ENCODE data around the gene SLC22A8.
A peak's percentile ranks its signal among the peaks of the same experiment; 100 is the strongest.

SLC22A8 gene

GRCh38 chr11:62994775-62995174, 20.9 kb downstream of the SLC22A8 start:
- no peaks in the 10 kb centered on the region for H3K9me3 ChIP-seq (ENCODE audit: control insufficient read depth in 5 of 5, low read length in 5 of 5)
- no peak overlapping the region for H3K27ac ChIP-seq (ENCODE audit: low read depth, low read length)
- no peaks in the 10 kb centered on the region for H3K36me3 ChIP-seq (ENCODE audit: control insufficient read depth in 5 of 5, insufficient read depth in 5 of 5, low read length in 5 of 5)
- no peak overlapping the region for H3K4me3 ChIP-seq (ENCODE audit: low read depth in 1 of 5, low read length in 5 of 5)
- no peak overlapping the region for H3K9ac ChIP-seq (ENCODE audit: low read length in 5 of 5)
- peaks cover 0 to 10% (median 0%) of the 10 kb centered on the region in 5 donors for H3K27me3 ChIP-seq (ENCODE audit: control insufficient read depth in 5 of 5, insufficient read depth in 4 of 5, low read length in 5 of 5)
- no peaks in the 10 kb centered on the region for H3K4me1 ChIP-seq (ENCODE audit: control insufficient read depth in 5 of 5, insufficient read depth in 5 of 5, low read length in 5 of 5)

- Histone ChIP-seq H3K27me3 (ENCODE audit: control insufficient read depth in 5 of 5, insufficient read depth in 4 of 5, low read length in 5 of 5) (peaks cover 0 to 7% (median 3%) of the 10 kb centered on the region in 5 donors), H3K9ac (ENCODE audit: low read length in 5 of 5) (no peak overlapping the region), H3K9me3 (ENCODE audit: control insufficient read depth in 5 of 5, low read length in 5 of 5) (no peaks in the 10 kb centered on the region), H3K4me3 (ENCODE audit: low read depth in 1 of 5, low read length in 5 of 5) (no peak overlapping the region), H3K4me1 (ENCODE audit: control insufficient read depth in 5 of 5, insufficient read depth in 5 of 5, low read length in 5 of 5) (peaks cover 0 to 6% (median 0%) of the 10 kb centered on the region in 5 donors), H3K27ac (ENCODE audit: low read depth, low read length) (no peak overlapping the region), H3K36me3 (ENCODE audit: control insufficient read depth in 5 of 5, insufficient read depth in 5 of 5, low read length in 5 of 5) (no peaks in the 10 kb centered on the region)
Measured at GRCh38 chr11:62988276-62988675, 27.4 kb downstream of the SLC22A8 start.

GRCh38 chr11:62985041-62985750, 30.4 kb downstream of the SLC22A8 start:
- Histone ChIP-seq H3K4me3 (ENCODE audit: low read depth in 1 of 5, low read length in 5 of 5) (no peak overlapping the region), H3K27ac (ENCODE audit: low read depth, low read length) (no peak overlapping the region), H3K9me3 (ENCODE audit: control insufficient read depth in 5 of 5, low read length in 5 of 5) (no peaks in the 10 kb centered on the region), H3K27me3 (ENCODE audit: control insufficient read depth in 5 of 5, insufficient read depth in 4 of 5, low read length in 5 of 5) (peaks cover 0 to 8% (median 2%) of the 10 kb centered on the region in 5 donors), H3K9ac (ENCODE audit: low read length in 5 of 5) (no peak overlapping the region), H3K36me3 (ENCODE audit: control insufficient read depth in 5 of 5, insufficient read depth in 5 of 5, low read length in 5 of 5) (no peaks in the 10 kb centered on the region), H3K4me1 (ENCODE audit: control insufficient read depth in 5 of 5, insufficient read depth in 5 of 5, low read length in 5 of 5) (peaks cover 0 to 6% (median 0%) of the 10 kb centered on the region in 5 donors)

- H3K9ac ChIP-seq (ENCODE audit: low read length in 5 of 5), result no peak within 1 kb of the TSS
- H3K27ac ChIP-seq (ENCODE audit: low read depth, low read length), result no peak within 1 kb of the TSS
- H3K4me3 ChIP-seq (ENCODE audit: low read depth in 1 of 5, low read length in 5 of 5), result no peak within 1 kb of the TSS
- H3K36me3 ChIP-seq (ENCODE audit: control insufficient read depth in 5 of 5, insufficient read depth in 5 of 5, low read length in 5 of 5), result no peaks in the 10 kb centered on the region
- peaks cover 0 to 6% (median 0%) of the 10 kb centered on the region in 5 donors for H3K4me1 ChIP-seq (ENCODE audit: control insufficient read depth in 5 of 5, insufficient read depth in 5 of 5, low read length in 5 of 5)
- no peaks in the 10 kb centered on the region for H3K9me3 ChIP-seq (ENCODE audit: control insufficient read depth in 5 of 5, low read length in 5 of 5)
- H3K27me3 ChIP-seq (ENCODE audit: control insufficient read depth in 5 of 5, insufficient read depth in 4 of 5, low read length in 5 of 5), result peaks cover 0 to 8% (median 2%) of the 10 kb centered on the region in 5 donors
Measured at GRCh38 chr11:62984451-62984991, 31.1 kb downstream of the SLC22A8 start, which contains the start of gene SLC22A6. Gene SLC22A6, minus strand, starts transcription at chr11:62984967. Its CDS starts 277 bp downstream, at chr11:62984690.

- Histone ChIP-seq H3K9me3 (ENCODE audit: control insufficient read depth in 5 of 5, low read length in 5 of 5) (no peaks in the 10 kb centered on the region), H3K36me3 (ENCODE audit: control insufficient read depth in 5 of 5, insufficient read depth in 5 of 5, low read length in 5 of 5) (no peaks in the 10 kb centered on the region), H3K4me3 (ENCODE audit: low read depth in 1 of 5, low read length in 5 of 5) (no peak overlapping the region), H3K27me3 (ENCODE audit: control insufficient read depth in 5 of 5, insufficient read depth in 4 of 5, low read length in 5 of 5) (peaks cover 0 to 8% (median 2%) of the 10 kb centered on the region in 5 donors), H3K27ac (ENCODE audit: low read depth, low read length) (no peak overlapping the region), H3K9ac (ENCODE audit: low read length in 5 of 5) (no peak overlapping the region), H3K4me1 (ENCODE audit: control insufficient read depth in 5 of 5, insufficient read depth in 5 of 5, low read length in 5 of 5) (peaks cover 0 to 6% (median 0%) of the 10 kb centered on the region in 5 donors)
Measured at GRCh38 chr11:62983536-62984199, 32.0 kb downstream of the SLC22A8 start.

GRCh38 chr11:62981743-62982142, 33.9 kb downstream of the SLC22A8 start:
- Histone ChIP-seq H3K27ac (ENCODE audit: low read depth, low read length) (no peak overlapping the region), H3K9me3 (ENCODE audit: control insufficient read depth in 5 of 5, low read length in 5 of 5) (no peaks in the 10 kb centered on the region), H3K9ac (ENCODE audit: low read length in 5 of 5) (no peak overlapping the region), H3K4me3 (ENCODE audit: low read depth in 1 of 5, low read length in 5 of 5) (no peak overlapping the region), H3K4me1 (ENCODE audit: control insufficient read depth in 5 of 5, insufficient read depth in 5 of 5, low read length in 5 of 5) (peaks cover 0 to 6% (median 0%) of the 10 kb centered on the region in 5 donors), H3K36me3 (ENCODE audit: control insufficient read depth in 5 of 5, insufficient read depth in 5 of 5, low read length in 5 of 5) (no peaks in the 10 kb centered on the region), H3K27me3 (ENCODE audit: control insufficient read depth in 5 of 5, insufficient read depth in 4 of 5, low read length in 5 of 5) (peaks cover 0 to 11% (median 2%) of the 10 kb centered on the region in 5 donors)

- Histone ChIP-seq H3K4me3 (ENCODE audit: low read depth in 1 of 5, low read length in 5 of 5) (no peak overlapping the region), H3K36me3 (ENCODE audit: control insufficient read depth in 5 of 5, insufficient read depth in 5 of 5, low read length in 5 of 5) (no peaks in the 10 kb centered on the region), H3K4me1 (ENCODE audit: control insufficient read depth in 5 of 5, insufficient read depth in 5 of 5, low read length in 5 of 5) (peaks cover 0 to 6% (median 1%) of the 10 kb centered on the region in 5 donors), H3K27me3 (ENCODE audit: control insufficient read depth in 5 of 5, insufficient read depth in 4 of 5, low read length in 5 of 5) (peaks cover 0 to 13% (median 3%) of the 10 kb centered on the region in 5 donors), H3K27ac (ENCODE audit: low read depth, low read length) (no peak overlapping the region), H3K9ac (ENCODE audit: low read length in 5 of 5) (no peak overlapping the region), H3K9me3 (ENCODE audit: control insufficient read depth in 5 of 5, low read length in 5 of 5) (no peaks in the 10 kb centered on the region)
Measured at GRCh38 chr11:62980133-62980760, 35.4 kb downstream of the SLC22A8 start.

- peaks cover 0 to 9% (median 6%) of the 10 kb centered on the region in 5 donors for H3K4me1 ChIP-seq (ENCODE audit: control insufficient read depth in 5 of 5, insufficient read depth in 5 of 5, low read length in 5 of 5)
- no peaks in the 10 kb centered on the region for H3K36me3 ChIP-seq (ENCODE audit: control insufficient read depth in 5 of 5, insufficient read depth in 5 of 5, low read length in 5 of 5)
- H3K4me3 ChIP-seq (ENCODE audit: low read depth in 1 of 5, low read length in 5 of 5), result no peak overlapping the region
- peaks cover 0 to 13% (median 5%) of the 10 kb centered on the region in 5 donors for H3K27me3 ChIP-seq (ENCODE audit: control insufficient read depth in 5 of 5, insufficient read depth in 4 of 5, low read length in 5 of 5)
- H3K9me3 ChIP-seq (ENCODE audit: control insufficient read depth in 5 of 5, low read length in 5 of 5), result no peaks in the 10 kb centered on the region
- no peak overlapping the region for H3K9ac ChIP-seq (ENCODE audit: low read length in 5 of 5)
- H3K27ac ChIP-seq (ENCODE audit: low read depth, low read length), result no peak overlapping the region
Measured at GRCh38 chr11:62976109-62976508, 39.5 kb downstream of the SLC22A8 start.

GRCh38 chr11:62974848-62975522, 40.7 kb downstream of the SLC22A8 start:
- Histone ChIP-seq H3K4me1 (ENCODE audit: control insufficient read depth in 5 of 5, insufficient read depth in 5 of 5, low read length in 5 of 5) (peaks cover 0 to 9% (median 6%) of the 10 kb centered on the region in 5 donors), H3K9me3 (ENCODE audit: control insufficient read depth in 5 of 5, low read length in 5 of 5) (no peaks in the 10 kb centered on the region), H3K27ac (ENCODE audit: low read depth, low read length) (no peak overlapping the region), H3K27me3 (ENCODE audit: control insufficient read depth in 5 of 5, insufficient read depth in 4 of 5, low read length in 5 of 5) (peaks cover 0 to 15% (median 5%) of the 10 kb centered on the region in 5 donors), H3K9ac (ENCODE audit: low read length in 5 of 5) (peak overlapping the region in 1 of 5 donors; percentile 17), H3K4me3 (ENCODE audit: low read depth in 1 of 5, low read length in 5 of 5) (no peak overlapping the region), H3K36me3 (ENCODE audit: control insufficient read depth in 5 of 5, insufficient read depth in 5 of 5, low read length in 5 of 5) (no peaks in the 10 kb centered on the region)

All from subcutaneous abdominal adipose tissue (tissue), 5 donors.